ENCODE measurements around the gene FMO5.
"Not testable (repeated sequence)": the region's sequence is repeated elsewhere in the genome, so short reads cannot be mapped to it uniquely, and the experiment has no call there.

FMO5 gene

DNA sequence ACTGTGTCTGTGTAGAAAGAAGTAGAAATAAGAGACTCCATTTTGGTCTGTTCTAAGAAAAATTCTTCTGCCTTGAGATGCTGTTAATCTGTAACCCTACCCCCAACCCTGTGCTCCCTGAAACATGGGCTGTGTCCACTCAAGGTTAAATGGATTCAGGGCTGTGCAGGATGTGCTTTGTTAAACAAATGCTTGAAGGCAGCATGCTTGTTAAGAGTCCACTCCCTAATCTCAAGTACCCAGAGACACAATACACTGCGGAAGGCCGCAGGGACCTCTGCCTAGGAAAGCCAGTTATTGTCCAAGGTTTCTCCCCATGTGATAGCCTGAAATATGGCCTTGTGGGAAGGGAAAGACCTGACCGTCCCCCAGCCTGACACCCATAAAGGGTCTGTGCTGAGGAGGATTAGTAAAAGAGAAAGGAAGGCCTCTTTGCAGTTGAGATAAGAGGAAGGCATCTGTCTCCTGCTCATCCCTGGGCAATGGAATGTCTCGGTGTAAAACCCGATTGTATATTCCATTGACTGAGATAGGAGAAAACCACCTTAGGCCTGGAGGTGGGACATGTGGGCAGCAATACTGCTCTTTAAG, 15.1 kb upstream of the FMO5 start:
- not testable (repeated sequence) for DNase-seq (ENCODE audit: low read depth in 2 of 2)

DNA sequence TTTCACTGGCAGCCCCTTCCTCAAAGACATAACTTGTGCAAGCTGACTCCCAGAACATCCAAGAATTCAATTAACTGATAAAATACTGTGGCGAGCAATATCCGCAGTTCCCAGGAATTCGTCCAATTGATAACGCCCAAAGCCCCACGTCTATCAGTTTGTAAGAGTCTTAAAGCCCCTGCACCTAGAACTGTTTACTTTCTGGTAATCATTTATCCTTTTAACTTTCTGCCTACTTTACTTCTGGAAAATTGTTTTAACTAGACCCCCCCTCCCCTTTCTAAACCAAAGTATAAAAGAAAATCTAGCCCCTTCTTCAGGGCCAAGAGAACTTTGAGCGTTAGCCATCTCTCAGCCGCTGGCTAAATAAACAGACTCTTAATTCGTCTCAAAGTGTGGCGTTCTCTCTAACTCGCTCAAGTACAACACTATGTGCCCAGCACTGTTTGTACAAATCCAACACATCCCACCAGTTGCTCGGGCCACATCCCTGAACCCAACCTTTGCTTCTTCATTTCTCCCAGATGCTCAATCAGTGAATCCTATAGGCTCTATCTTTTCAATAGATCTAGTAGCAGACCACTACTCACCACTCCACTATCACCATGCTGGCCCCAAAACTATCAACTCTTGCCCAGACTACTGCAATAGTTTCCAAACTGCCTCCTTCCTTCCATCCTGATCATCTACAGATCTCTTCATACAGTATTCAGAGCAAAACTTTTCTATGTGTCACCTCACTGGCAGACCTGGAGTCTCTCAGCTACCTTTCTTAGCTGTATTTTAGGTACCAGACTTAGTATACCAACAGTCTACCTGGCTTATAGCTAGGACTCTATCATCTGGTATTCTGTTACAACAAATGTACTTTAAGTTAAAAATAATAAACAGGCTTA, 14.0 kb upstream of the FMO5 start:
- DNase-seq (ENCODE audit: low read depth in 2 of 2): no peak

DNA sequence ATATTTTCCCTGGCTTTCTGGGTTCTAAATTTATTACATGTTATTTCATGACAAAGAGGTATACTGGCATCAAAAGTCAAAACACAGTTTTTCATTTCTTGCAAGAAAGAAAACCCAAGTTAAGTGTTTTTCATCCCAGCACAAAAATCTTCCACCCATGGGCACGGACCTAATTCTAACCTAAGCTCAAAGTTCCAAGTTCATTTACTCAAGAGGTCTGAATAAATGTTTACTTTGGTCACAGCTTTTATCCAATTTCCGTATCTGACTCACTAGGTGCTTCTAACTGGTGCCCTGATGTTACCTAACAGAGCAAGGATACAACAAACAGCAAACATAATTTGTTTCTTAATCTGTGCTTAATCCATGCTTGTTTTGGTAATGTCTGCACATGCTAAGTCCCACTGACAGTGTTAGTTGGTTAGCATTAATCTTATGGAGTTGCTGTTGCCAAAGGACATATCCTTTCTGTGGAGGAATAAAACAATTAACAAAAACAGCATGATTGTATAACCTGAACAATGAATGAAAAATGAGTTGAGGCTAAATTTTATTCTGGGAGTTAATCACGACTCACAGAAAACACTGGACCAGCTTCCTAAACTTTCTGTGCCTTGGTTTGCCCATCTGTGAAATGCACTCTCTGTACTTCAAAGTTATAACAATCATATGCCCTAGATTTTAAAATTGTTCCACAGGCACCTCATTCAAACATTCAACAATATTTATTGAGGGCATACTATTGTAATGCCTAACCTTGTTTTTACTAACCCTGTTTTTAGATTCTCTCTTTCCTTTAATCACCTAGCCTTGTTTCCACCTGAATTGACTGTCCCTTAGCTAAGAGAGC, 13.1 kb upstream of the FMO5 start:
- DNase-seq (ENCODE audit: low read depth in 2 of 2): no peak

DNA sequence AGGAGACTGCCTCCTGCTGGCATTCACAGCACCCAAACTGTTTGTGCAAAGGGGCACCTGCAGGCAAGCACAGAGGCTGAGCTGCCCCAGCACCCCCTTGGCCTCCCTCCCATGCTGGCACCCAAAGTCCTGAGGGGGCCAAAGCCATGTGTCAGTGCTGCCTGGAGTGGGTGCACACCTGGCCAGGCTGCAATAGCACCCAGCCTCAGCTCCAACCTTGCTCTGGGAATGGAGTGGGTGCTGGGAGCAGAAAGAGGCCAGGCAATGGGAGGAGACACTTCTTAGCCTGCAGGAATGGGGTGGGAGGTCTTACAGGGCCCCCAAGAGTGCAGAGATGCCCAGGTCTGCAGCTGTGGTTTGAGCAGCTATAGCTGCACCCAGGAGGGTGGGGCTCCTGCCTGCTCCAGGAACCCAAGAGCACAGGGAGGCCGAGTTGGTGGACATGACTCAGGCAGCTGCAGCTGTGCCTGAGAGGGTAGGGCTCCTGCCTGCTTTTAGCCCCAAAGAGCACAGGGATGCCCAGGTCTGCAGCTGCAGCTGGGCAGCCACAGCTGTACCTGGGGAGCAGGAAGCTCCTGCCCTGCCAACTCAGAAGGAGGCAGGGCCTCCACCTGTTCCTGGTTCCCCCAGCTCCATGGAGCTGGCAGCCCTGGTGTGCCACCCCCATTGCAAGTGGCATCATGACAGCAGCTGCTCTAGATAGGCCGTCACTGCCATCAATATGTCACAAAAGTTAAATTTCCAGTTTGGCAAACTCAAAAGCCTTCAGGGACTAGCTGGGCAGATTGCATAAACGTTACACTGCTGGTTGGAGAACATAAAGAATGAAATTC, 12.0 kb upstream of the FMO5 start:
- no peak for DNase-seq (ENCODE audit: low read depth in 2 of 2)

DNA sequence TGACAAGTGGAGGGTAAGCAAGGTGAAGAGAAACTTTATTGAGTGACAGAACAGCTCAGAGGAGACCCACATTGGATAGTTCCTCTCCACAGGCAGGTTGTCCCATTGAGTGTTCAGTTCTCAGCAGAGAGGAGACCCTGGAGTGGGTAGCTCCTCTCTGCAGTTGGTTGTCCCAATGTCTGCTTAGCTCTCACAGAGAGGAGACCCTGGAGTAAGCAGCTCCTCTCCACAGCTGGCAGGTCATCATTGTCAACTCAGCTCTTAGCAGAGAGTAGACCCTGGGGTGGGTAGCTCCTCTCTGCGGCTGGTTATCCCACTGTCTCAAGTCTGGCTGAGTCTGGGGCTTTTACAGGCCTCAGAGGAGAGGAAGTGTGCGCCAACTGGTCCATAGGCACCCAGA, 11.3 kb upstream of the FMO5 start:
- no peak for DNase-seq (ENCODE audit: low read depth in 2 of 2)

DNA sequence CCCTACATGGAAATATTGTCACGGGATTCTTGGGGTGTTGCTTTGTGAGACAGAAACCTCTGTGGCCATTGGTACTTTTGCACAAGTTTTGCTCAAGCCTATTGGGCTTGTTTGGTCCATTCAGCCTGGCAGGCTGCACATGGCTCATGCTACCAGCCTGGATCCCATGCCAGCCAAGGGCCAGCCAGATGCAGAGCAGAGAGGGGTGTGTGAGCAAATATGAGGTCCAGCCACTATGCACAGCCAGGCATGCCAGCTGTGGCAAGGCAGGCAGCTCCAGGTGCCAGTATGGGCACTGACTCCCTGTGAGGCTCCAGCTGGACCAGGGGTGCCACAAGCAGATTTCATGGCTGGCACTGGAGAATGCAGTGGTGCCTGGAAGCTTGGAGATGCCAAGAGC, 10.7 kb upstream of the FMO5 start:
- no peak for DNase-seq (ENCODE audit: low read depth in 2 of 2)

DNA sequence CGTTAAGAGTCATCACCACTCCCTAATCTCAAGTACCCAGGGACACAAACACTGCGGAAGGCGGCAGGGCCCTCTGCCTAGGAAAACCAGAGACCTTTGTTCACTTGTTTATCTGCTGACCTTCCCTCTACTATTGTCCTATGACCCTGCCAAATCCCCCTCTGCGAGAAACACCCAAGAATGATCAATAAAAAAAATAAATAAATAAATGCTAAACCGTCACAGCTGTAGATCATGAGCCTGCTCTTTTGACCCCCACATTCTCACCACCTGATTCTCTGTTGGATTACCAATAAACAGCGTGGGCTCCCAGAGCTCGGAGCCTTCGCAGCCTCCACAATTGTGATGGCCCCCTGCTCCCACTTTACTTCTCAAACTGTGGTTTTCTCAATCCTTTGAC, 8.8 kb upstream of the FMO5 start:
- not testable (repeated sequence) for DNase-seq (ENCODE audit: low read depth in 2 of 2)

DNA sequence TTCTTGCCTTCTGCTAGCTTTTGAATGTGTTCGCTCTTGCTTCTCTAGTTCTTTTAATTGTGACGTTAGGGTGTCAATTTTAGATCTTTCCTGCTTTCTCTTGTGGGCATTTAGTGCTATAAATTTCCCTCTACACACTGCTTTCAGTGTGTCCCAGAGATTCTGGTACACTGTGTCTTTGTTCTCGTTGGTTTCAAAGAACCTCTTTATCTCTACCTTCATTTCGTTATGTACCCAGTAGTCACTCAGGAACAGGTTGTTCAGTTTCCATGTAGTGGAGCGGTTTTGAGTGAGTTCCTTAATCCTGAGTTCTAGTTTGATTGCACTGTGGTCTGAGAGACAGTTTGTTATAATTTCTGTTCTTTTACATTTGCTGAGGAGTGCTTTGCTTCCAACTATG, 5.9 kb upstream of the FMO5 start:
- not testable (repeated sequence) for DNase-seq (ENCODE audit: low read depth in 2 of 2)

DNA sequence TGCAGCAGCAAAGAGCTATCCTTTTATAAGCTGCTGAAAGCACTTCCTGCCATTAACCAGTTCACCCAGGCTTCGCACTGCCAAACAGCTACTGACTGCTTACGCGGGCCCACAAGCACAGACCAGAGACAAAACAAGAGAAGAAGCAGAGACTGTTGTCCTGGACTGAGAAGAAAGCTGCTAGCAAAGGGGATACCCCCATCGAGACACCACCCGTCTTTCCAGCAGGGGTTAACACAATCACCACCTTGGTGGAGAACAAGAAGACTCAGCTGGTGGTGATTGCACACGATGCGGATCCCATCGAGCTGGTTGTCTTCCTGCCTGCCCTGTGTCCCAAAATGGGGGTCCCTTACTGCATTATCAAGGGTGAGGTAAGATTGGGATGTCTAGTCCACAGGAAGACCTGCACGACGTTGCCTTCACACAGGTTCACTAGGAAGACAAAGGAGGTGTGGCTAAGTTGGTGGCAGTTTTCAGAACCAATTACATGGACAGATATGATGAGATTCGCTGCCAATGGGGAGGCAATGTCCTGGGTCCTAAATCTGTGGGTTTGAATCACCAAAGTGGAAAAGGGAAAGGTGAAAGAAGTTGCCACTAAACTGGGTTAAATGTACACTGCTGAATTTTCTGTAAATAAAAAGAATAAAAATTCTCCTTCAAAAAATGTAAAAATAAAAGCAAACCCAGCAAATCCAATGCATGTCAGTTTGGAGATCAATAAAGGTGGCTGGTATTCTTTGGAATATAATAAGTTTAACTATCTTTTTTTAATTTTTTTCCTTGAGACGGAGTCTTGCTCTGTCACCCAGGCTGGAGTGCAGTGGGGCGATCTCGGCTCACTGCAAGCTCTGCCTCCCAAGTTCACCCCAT, 1.2 kb downstream of the FMO5 start:
- DNase-seq (ENCODE audit: low read depth in 2 of 2): no peak

DNA sequence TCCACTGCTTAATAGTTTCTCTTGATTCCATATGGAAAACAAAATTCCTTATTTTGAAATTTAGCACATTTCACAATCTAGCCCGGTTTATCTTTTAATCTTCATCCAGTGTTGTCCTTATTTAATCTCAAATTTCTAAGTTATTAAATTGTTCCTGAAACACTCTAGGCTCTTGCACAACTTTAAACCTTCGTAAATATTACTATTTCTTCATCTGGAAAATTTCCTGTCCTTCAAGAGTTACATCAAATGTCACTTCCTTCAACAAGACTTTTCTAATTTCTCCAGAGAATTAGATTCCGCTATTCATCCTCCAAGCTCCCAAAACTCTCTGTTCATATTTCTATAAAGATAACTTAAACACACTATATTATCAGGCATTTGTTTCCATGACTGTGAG, 6.5 kb downstream of the FMO5 start:
- DNase-seq (ENCODE audit: low read depth in 2 of 2): no peak

DNA sequence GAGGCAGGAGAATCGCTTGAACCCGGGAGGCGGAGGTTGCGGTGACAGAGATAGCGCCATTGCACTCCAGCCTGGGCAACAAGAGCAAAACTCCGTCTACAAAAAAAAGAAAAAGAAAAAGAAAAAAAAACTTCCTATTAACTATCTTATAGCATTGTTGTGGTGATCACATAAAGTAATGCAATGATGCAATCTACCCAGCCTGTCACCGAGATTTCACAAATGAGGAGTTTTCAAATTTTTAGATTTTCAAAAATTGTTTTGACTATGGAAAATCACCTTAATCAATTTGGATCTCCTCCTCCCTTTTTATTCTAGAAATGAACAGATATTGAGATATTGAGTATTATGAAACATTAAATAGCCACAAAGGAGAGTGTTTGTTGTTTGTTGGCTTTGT, 8.0 kb downstream of the FMO5 start:
- no peak for DNase-seq (ENCODE audit: low read depth in 2 of 2)

DNA sequence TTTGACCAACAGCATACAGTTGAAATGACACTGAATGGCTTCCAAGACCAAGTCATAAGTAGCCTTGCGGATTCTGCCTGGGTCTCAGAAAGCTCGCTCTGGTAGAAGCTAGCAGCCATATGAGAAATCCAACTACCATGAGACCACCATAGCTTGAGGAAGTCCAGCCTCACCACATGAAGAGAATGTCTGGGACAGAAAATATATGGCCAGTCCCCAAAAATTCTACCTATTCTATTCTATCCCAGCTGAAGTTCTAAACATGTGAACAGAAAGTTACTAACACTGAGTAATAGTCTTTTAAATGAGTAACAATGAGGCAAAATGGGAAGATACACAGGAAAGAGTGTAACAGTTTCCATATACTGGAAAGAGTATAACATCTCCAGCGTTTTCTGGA, 9.0 kb downstream of the FMO5 start:
- DNase-seq (ENCODE audit: low read depth in 2 of 2): no peak

DNA sequence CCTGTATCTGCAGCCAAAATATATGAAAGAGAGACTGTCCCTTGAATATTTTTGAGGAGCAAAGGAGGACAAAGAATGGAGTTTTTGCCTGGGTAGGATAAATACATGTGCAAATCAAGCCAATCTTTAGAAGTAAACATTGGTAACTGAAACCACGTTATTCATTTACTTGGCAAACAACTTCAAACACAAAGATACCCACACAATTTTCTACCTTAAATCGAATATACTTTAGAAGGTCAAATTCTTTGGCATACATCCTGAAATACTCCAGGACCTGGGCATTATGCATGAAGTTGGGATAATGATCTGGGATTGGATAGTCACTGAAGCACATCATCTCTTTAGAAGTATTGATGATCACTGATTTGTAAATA, 9.6 kb downstream of the FMO5 start:
- no peak for DNase-seq (ENCODE audit: low read depth in 2 of 2)

DNA sequence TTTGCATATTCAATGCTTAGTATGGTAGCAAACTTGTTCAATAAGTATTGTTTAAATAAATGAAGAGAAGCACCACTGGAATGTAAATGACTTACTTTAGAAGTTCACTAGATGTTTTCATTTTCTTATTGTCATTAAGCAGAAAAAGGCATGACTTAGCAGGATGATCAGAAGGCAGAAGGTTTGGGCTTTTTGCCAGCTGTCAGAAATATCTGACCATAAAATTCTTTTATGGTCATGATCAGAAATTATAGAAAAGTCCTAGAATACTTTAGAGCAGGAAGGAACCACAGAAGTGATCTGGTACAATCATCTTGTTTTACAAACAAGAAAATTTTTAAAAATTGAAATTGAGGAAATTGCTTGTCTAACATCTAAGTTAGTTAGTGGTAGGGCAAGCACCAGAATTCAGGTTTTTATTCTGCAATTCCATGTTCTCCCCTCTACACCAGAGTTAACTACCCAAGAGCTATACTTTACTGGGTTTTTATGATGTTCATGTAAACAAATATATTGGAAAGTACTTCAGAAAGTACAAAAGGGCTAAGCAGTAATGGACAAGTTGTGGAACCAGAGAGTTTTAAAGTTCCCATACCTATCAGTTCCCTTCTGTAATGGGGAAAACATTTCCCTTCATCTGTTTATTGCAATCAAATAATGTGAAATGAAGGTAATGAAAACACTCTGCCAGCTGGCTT, 10.1 kb downstream of the FMO5 start:
- no peak for DNase-seq (ENCODE audit: low read depth in 2 of 2)

DNA sequence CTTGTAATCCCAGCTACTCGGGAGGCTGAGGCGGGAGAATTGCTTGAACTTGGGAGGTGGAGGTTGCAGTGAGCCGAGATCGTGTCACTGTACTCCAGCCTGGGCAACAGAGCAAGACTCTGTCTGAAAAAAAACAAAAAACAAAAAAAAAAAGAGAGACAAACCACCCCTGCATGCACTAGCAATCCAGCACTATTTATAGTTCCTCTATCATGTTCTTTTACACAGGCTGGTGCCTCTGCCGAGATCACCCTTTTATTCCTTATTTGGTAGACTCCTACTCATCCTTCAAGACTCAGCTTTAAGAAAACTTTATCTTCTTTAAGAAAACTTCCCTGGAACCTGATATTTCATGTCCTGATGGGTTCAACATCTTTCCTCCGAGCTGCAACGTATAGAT, 10.8 kb downstream of the FMO5 start:
- DNase-seq (ENCODE audit: low read depth in 2 of 2): no peak

DNA sequence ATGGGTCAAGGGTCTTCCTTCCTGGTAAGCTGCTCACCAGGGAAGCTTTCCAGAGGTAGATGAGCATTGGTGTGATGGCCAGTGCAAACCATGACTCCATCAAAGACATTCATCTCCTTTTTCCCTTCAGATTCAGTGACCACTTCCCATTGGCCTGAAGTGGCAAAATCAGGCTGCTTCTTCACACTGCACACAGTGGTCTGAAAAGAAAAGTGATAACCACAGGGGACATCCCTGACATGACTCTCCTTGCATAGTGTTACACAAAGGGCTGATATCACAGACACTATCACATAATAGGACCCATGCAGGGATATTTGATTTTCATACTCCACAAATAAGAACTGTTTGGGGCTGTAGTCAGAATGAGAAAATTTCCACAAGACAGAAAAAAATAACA, 11.9 kb downstream of the FMO5 start:
- DNase-seq (ENCODE audit: low read depth in 2 of 2): no peak

DNA sequence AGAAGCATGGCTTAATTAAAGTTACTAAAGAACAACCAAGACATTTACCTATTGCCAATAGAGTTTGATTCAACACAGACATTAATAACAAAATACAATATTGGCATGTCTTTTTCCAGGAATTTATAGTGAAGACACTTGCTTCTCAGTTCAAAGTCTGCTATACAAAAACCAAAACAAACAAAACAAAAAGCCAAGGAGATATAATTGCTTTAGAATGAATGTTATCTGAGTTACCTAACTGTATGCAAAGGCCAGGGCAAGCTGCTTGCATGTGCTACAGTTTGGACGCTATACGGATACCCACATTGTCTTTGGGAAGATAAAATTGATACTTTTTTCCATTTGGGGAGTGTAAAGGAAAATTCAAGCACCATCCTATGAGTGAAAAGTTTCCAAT, 13.6 kb downstream of the FMO5 start:
- DNase-seq (ENCODE audit: low read depth in 2 of 2): no peak

DNA sequence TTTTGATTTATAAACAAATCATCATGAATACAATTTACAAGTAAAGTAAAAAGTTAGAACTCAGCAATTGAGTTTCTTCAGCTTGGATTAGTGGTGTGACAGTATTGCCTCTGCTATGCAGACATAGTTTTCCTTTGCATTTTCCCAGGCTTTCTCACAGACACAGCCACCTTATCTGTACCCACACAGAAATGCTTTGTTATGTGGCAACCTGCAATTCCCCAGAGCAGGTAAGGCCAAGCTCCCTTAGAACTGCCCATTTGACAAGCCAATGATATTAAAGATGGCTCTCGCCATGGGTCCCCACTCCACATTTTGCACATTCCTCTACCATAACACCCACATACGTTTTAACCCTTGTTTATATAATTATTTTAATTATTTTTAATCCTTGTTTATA, 14.2 kb downstream of the FMO5 start:
- no peak for DNase-seq (ENCODE audit: low read depth in 2 of 2)

DNA sequence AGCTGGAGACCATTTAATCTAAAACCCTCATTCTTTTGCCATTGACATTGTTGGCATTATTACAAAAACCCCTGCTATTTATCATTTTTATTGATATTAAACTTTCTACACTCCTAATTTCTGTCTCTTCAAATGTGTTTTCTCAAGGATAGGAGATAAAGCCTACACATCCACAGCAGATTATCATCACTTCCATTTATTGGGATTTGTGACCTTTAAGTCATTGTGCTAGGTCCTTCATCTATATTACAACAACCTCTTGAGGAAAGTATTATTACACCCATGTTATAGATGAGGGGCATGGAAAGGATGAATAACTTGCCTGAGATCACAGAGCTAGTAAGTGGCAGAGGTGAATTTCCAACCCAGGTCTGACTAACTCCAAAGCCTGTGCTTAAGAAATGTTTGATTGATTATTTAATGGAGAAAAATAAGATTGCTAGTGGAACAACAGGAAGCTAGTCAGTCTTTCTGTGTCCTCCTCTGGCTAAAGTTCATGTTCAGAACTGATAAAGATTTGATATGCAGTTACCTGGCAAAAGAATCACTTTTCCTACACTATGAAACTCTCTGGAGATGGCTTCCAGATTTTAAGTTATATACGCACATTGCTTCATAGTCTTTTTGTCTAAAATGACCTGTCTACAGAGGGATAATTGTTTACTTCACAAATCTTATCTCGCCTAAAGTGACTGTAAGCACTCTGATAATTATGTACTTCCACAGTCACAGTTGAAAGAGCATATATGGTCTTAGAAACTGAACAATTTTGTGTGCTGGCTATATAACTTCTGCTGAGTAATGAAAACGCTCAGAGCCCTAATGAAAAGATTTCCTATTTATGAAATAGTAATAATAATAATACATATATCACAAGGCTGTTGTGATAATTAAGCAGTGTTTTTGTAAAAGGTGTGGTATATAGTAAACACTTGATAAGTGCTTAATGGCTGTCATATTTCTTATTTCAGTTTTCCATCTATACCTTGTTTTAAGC, 15.0 kb downstream of the FMO5 start:
- DNase-seq (ENCODE audit: low read depth in 2 of 2): no peak

Data from stimulated activated CD8-positive, alpha-beta memory T cell treated with anti-CD3 and anti-CD28 coated beads, Interleukin-7, amount 100 ng/mL, for 4 hours (primary cell).